ENCODE data around the gene GTPBP2. TPM values are rescaled to one million over a fixed set of nuclear protein-coding genes. Genes with fewer than 3 reads are reported as not detected.

GTPBP2 gene
- total and polyA plus RNA-seq, 2 of the 8 experiments (the other 6 are each of a cell fraction or from before 2014, with no cell fraction given) = 58.3 to 86.1 TPM

GRCh38 chr6:43635387-43636307 lies 6.6 kb upstream of the GTPBP2 start, which contains the start of gene MAD2L1BP (continued):
- TF ChIP-seq SP4 (IDR thresholded peaks at IDR 0.05; ENCODE audit: low read length) (no peak), CEBPB (IDR thresholded peaks at IDR 0.05; ENCODE audit: low read depth, low read length) (no peak), JUND (IDR thresholded peaks at IDR 0.05; ENCODE audit: low read length) (no peak), SRF (IDR thresholded peaks at IDR 0.05; ENCODE audit: low read depth, low read length) (no peak), CTCF (IDR thresholded peaks at IDR 0.05; ENCODE audit: control extremely low read depth in 1 of 3, insufficient read depth in 1 of 3, low read depth in 1 of 3, low read length in 3 of 3) (no peak; a peak in 1 of 4 replicates), EP300 (IDR thresholded peaks at IDR 0.05; ENCODE audit: borderline replicate concordance in 1 of 2, low read depth in 2 of 2, low read length in 2 of 2) (no peak), CHD7 (IDR thresholded peaks at IDR 0.05; ENCODE audit: insufficient replicate concordance, low read length) (no peak)
